Left ventricle myocardium inferior (tissue), 1 donor: ENCODE measurements around the gene CDH20. TPM values are rescaled to one million over a fixed set of nuclear protein-coding genes. Genes with fewer than 3 reads are reported as not detected.

Source experiments
- DNase-seq: peaks from one replicate; pipeline ENCODE4 v3.0.0-alpha.2; 2020
- H3K27ac ChIP-seq: fragments of 200-600 bp; replicated peaks from 2 replicates; pipeline ENCODE4 v1.8.0; 2021
- H3K27me3 ChIP-seq: fragments of 200-600 bp; 2 replicates; pipeline ENCODE4 v1.8.0; 2021; ENCODE audit warnings: low read depth
- H3K36me3 ChIP-seq: fragments of 200-600 bp; 2 replicates; pipeline ENCODE4 v1.8.0; 2021
- H3K4me1 ChIP-seq: fragments of 200-600 bp; 2 replicates; pipeline ENCODE4 v1.8.0; 2021
- H3K4me3 ChIP-seq: fragments of 200-600 bp; 2 replicates; pipeline ENCODE4 v1.8.0; 2021; ENCODE audit warnings: mild to moderate bottlenecking, moderate library complexity
- H3K9me3 ChIP-seq: fragments of 200-600 bp; replicated peaks from 2 replicates; pipeline ENCODE4 v1.8.0; 2021
- intact Hi-C: fragments of 100-400 bp; cut with micrococcal nuclease; formaldehyde crosslinking; loops from one replicate; pipeline ENCODE4 v1.11.0; 2022
- total RNA-seq: library from RNA; stranded (reverse); fragmentation: NEBNext Ultra II Directional; extraction: Animal tissue kit (Norgen Biotek cat#: 25700); gene quantifications from one replicate; pipeline ENCODE4 v1.2.1, GENCODE V29; 2021
- TF ChIP-seq, protein P1 (sequence below): fragments of 200-600 bp; IDR thresholded peaks from 2 replicates; pipeline ENCODE4 v1.8.0; 2021; ENCODE audit warnings: antibody characterized with exemption, mild to moderate bottlenecking, borderline replicate concordance
- donor health status: DM: no; HTN: yes; CAD: no; lungs with severe emphysema.

Gene CDH20
- total RNA-seq, 1 donor from 2014 or later: not detected

DNA sequence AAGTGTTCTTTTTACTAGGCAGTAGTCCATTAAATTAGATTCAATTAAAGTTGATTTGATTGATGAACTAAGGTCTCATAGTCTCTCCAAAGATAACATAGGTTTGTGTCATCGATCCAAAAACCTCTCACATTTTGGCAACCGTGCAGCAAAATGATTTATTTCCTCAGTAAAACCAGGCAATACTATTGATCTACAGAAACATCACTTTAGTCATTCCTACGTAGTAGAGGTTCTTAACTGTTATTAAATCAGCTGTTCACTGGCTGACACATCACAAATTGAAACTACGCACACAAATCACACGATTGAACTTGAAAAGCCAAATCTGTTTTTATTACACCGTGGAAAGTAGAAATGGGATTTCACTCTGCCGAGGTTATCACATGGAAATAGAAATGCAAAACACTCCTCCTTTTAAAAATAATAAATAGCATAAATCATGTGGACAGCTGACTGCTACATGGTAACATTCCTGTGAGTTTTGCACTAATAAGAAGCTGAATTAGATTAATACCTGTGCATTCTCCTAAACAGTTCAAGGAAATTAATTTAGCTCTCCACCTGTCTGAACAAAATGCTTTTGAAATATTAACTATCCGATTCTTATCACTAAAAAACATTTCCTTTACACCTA lies 262.5 kb downstream of the CDH20 start:
- intact Hi-C loops: no loop called here
- TF ChIP-seq, protein P1, sequence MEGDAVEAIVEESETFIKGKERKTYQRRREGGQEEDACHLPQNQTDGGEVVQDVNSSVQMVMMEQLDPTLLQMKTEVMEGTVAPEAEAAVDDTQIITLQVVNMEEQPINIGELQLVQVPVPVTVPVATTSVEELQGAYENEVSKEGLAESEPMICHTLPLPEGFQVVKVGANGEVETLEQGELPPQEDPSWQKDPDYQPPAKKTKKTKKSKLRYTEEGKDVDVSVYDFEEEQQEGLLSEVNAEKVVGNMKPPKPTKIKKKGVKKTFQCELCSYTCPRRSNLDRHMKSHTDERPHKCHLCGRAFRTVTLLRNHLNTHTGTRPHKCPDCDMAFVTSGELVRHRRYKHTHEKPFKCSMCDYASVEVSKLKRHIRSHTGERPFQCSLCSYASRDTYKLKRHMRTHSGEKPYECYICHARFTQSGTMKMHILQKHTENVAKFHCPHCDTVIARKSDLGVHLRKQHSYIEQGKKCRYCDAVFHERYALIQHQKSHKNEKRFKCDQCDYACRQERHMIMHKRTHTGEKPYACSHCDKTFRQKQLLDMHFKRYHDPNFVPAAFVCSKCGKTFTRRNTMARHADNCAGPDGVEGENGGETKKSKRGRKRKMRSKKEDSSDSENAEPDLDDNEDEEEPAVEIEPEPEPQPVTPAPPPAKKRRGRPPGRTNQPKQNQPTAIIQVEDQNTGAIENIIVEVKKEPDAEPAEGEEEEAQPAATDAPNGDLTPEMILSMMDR: no peak
- DNase-seq: no peak

DNA sequence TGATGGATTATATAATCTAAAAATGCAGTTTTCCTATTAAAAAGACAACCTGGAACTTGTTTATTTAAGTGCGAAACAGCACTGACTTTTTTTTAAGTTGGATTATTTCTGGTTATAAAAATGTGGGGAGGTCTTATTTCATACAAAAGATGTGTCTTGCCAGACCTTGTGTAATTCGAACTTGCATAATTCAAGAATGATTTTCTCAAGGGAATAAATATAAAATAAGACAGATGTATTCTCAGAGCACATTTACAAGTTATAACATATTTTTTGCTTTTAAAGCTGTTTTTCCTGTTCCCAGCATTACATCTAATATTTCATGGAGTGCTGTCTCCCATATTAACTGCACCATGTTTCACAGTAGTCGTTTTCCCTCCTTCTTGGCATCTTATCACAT lies 263.1 kb downstream of the CDH20 start:
- H3K36me3 ChIP-seq: no peaks in the 10 kb centered on the region
- intact Hi-C loops: no loop called here
- no peak overlapping the region for H3K27ac ChIP-seq
- peaks cover 4% of the 10 kb centered on the region for H3K4me1 ChIP-seq
- H3K9me3 ChIP-seq: no peaks in the 10 kb centered on the region
- DNase-seq: no peak
- TF ChIP-seq, protein P1: no peak
- H3K4me3 ChIP-seq: no peak overlapping the region
- no peaks in the 10 kb centered on the region for H3K27me3 ChIP-seq

More for the DNA sequence above, 262.5 kb downstream of the CDH20 start:
- H3K27me3 ChIP-seq: no peaks in the 10 kb centered on the region
- no peaks in the 10 kb centered on the region for H3K9me3 ChIP-seq
- peak overlapping the region; percentile 29 for H3K4me3 ChIP-seq
- no peaks in the 10 kb centered on the region for H3K36me3 ChIP-seq
- H3K4me1 ChIP-seq: peaks cover 7% of the 10 kb centered on the region
- H3K27ac ChIP-seq: no peak overlapping the region

DNA sequence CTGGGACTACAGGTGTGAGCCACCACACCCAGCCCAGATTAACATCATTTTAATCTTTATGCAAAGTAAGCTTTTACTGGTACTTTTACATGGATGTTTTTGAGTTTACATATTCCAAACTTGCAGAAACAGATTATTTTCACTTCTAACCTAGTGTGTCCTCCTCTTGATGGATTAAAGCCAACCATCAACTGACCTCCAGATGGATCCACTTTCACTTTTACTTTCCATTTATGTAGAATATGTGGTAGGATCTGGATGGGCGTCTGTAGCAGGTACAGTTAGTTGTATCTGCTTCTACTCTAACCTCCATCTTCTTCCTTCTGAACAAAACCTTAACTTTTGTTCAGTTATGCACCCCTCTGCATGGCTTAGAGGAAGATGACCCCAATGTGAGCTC lies 264.1 kb downstream of the CDH20 start:
- DNase-seq: no peak
- H3K4me3 ChIP-seq: no peak overlapping the region
- no peaks in the 10 kb centered on the region for H3K27me3 ChIP-seq
- no peaks in the 10 kb centered on the region for H3K4me1 ChIP-seq
- TF ChIP-seq, protein P1: no peak
- intact Hi-C loops: no loop called here
- no peaks in the 10 kb centered on the region for H3K9me3 ChIP-seq
- H3K36me3 ChIP-seq: no peaks in the 10 kb centered on the region
- H3K27ac ChIP-seq: no peak overlapping the region

DNA sequence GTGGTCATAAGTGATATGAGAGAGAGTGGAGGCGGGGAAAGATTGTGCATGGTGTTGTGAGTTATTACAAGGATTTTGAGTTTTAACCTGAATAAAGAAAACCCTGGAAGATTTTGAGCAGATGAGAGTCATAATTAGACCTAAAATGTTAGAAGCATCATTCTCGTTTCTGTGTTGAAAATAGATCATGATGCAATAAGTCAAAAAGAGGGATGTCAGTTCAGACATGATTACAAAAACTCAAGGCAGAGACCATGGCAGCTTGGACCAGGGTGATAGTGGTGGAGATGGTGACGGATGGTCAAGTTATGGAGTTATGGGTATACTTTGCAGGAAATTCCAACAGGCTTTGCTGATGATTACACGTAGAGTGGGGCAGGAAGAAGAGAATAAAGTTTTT lies 267.2 kb downstream of the CDH20 start:
- TF ChIP-seq, protein P1: no peak
- no peaks in the 10 kb centered on the region for H3K27me3 ChIP-seq
- no peaks in the 10 kb centered on the region for H3K36me3 ChIP-seq
- H3K9me3 ChIP-seq: no peaks in the 10 kb centered on the region
- intact Hi-C loops: no loop called here
- no peak for DNase-seq
- no peak overlapping the region for H3K4me3 ChIP-seq
- peaks cover 9% of the 10 kb centered on the region for H3K4me1 ChIP-seq
- H3K27ac ChIP-seq: no peak overlapping the region

DNA sequence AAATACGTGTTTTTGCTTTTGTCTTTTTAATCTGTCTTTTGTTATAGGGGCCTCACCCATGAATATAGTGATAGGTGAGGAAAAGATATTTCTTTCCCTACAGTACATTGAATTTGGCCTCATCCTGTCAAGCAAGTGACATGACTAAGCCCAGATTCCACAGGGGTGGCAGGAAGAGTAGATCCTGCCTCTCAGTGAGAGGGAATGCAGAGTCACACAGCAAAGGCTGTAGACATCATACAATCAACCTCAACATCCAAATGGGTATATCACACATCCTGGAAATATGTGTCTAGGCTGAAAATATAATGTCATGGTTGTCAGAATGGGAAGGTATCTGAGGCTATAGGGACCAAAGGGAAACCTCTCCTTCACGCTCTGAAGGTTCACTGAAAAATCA lies 269.6 kb downstream of the CDH20 start:
- Histone ChIP-seq H3K27me3 (no peaks in the 10 kb centered on the region), H3K4me3 (no peak overlapping the region), H3K27ac (no peak overlapping the region), H3K4me1 (peaks cover 33% of the 10 kb centered on the region), H3K36me3 (no peaks in the 10 kb centered on the region), H3K9me3 (no peaks in the 10 kb centered on the region)
- TF ChIP-seq, protein P1: no peak
- intact Hi-C loops: no loop called here
- DNase-seq: no peak
